ENCODE measurements around the gene OPA1.

The OPA1 gene

GRCh38 chr3:193641440-193641775, 48.4 kb downstream of the OPA1 start:
- H3K4me2 ChIP-seq (ENCODE audit: low read depth, low read length, poor library complexity, severe bottlenecking): no peak overlapping the region

GRCh38 chr3:193645806-193646205, 52.8 kb downstream of the OPA1 start:
- Histone ChIP-seq H3K4me1 (ENCODE audit: insufficient read depth, low read length, poor library complexity, severe bottlenecking) (no peaks in the 10 kb centered on the region), H3K4me2 (ENCODE audit: low read depth, low read length, poor library complexity, severe bottlenecking) (no peak overlapping the region), H2AFZ (ENCODE audit: low read length) (no peak overlapping the region), H3K27me3 (ENCODE audit: insufficient read depth, low read length, poor library complexity, severe bottlenecking) (no peaks in the 10 kb centered on the region), H3K9me2 (replicated peaks; ENCODE audit: low read depth, low read length) (no peaks in the 10 kb centered on the region), H4K20me1 (ENCODE audit: insufficient read depth, low read length, poor library complexity, severe bottlenecking) (no peaks in the 10 kb centered on the region), H3K9me3 (ENCODE audit: insufficient read depth, low read depth, low read length) (no peaks in the 10 kb centered on the region), H3K79me2 (ENCODE audit: insufficient read depth, low read length) (no peaks in the 10 kb centered on the region), H3F3A (ENCODE audit: low read depth) (no peaks in the 10 kb centered on the region), H3K36me3 (ENCODE audit: insufficient read depth, low read length) (peaks cover 89% of the 10 kb centered on the region), H3K4me3 (ENCODE audit: low read length, poor library complexity, severe bottlenecking) (no peak overlapping the region), H3K9ac (ENCODE audit: low read depth, low read length, poor library complexity, severe bottlenecking) (no peak overlapping the region)
- TF ChIP-seq EZH2phosphoT487 (IDR thresholded peaks at IDR 0.05; ENCODE audit: borderline replicate concordance) (no peak), CTCF (conservative IDR thresholded peaks at IDR 0.05; ENCODE audit: low read length) (no peak)

More at GRCh38 chr3:193641440-193641775, 48.4 kb downstream of the OPA1 start:
- Histone ChIP-seq H3K4me3 (ENCODE audit: low read length, poor library complexity, severe bottlenecking) (no peak overlapping the region), H3K36me3 (ENCODE audit: insufficient read depth, low read length) (peaks cover 85% of the 10 kb centered on the region), H3K27me3 (ENCODE audit: insufficient read depth, low read length, poor library complexity, severe bottlenecking) (no peaks in the 10 kb centered on the region), H3F3A (ENCODE audit: low read depth) (no peaks in the 10 kb centered on the region), H3K9me3 (ENCODE audit: insufficient read depth, low read depth, low read length) (no peaks in the 10 kb centered on the region), H3K4me1 (ENCODE audit: insufficient read depth, low read length, poor library complexity, severe bottlenecking) (no peaks in the 10 kb centered on the region), H3K9me2 (replicated peaks; ENCODE audit: low read depth, low read length) (no peaks in the 10 kb centered on the region), H2AFZ (ENCODE audit: low read length) (no peak overlapping the region), H4K20me1 (ENCODE audit: insufficient read depth, low read length, poor library complexity, severe bottlenecking) (no peaks in the 10 kb centered on the region), H3K79me2 (ENCODE audit: insufficient read depth, low read length) (no peaks in the 10 kb centered on the region), H3K9ac (ENCODE audit: low read depth, low read length, poor library complexity, severe bottlenecking) (no peak overlapping the region)
- TF ChIP-seq EZH2phosphoT487 (IDR thresholded peaks at IDR 0.05; ENCODE audit: borderline replicate concordance): no peak
- no peak for TF ChIP-seq CTCF (conservative IDR thresholded peaks at IDR 0.05; ENCODE audit: low read length)

GRCh38 chr3:193648542-193649076, 55.6 kb downstream of the OPA1 start:
- Histone ChIP-seq H3K4me3 (ENCODE audit: low read length, poor library complexity, severe bottlenecking) (no peak overlapping the region), H3K9me2 (replicated peaks; ENCODE audit: low read depth, low read length) (no peaks in the 10 kb centered on the region), H3K36me3 (ENCODE audit: insufficient read depth, low read length) (peaks cover 76% of the 10 kb centered on the region), H3K9ac (ENCODE audit: low read depth, low read length, poor library complexity, severe bottlenecking) (no peak overlapping the region), H3F3A (ENCODE audit: low read depth) (no peaks in the 10 kb centered on the region), H3K9me3 (ENCODE audit: insufficient read depth, low read depth, low read length) (no peaks in the 10 kb centered on the region), H2AFZ (ENCODE audit: low read length) (no peak overlapping the region), H3K4me1 (ENCODE audit: insufficient read depth, low read length, poor library complexity, severe bottlenecking) (no peaks in the 10 kb centered on the region), H3K79me2 (ENCODE audit: insufficient read depth, low read length) (no peaks in the 10 kb centered on the region), H3K4me2 (ENCODE audit: low read depth, low read length, poor library complexity, severe bottlenecking) (no peak overlapping the region), H3K27me3 (ENCODE audit: insufficient read depth, low read length, poor library complexity, severe bottlenecking) (no peaks in the 10 kb centered on the region), H4K20me1 (ENCODE audit: insufficient read depth, low read length, poor library complexity, severe bottlenecking) (no peaks in the 10 kb centered on the region)
- TF ChIP-seq EZH2phosphoT487 (IDR thresholded peaks at IDR 0.05; ENCODE audit: borderline replicate concordance) (no peak), CTCF (conservative IDR thresholded peaks at IDR 0.05; ENCODE audit: low read length) (no peak)
